Breast epithelium (tissue), 3 donors: ENCODE data around the gene VSTM2L.

Experiments used
- POLR2AphosphoS5 ChIP-seq, 3 donors: sonication (generic); formaldehyde crosslinking; IDR thresholded peaks; one replicate each; pipeline ENCODE4 v1.6.1; 2017; ENCODE audit warnings: antibody characterized with exemption in 3 of 3
- TF ChIP-seq, protein P1 (sequence below), 3 donors: fragments of 450-650 bp; IDR thresholded peaks; one replicate each; pipeline ENCODE4 v1.5.1; 2016 to 2017; ENCODE audit warnings: antibody characterized with exemption in 3 of 3, mild to moderate bottlenecking in 3 of 3, moderate library complexity in 3 of 3

DNA sequence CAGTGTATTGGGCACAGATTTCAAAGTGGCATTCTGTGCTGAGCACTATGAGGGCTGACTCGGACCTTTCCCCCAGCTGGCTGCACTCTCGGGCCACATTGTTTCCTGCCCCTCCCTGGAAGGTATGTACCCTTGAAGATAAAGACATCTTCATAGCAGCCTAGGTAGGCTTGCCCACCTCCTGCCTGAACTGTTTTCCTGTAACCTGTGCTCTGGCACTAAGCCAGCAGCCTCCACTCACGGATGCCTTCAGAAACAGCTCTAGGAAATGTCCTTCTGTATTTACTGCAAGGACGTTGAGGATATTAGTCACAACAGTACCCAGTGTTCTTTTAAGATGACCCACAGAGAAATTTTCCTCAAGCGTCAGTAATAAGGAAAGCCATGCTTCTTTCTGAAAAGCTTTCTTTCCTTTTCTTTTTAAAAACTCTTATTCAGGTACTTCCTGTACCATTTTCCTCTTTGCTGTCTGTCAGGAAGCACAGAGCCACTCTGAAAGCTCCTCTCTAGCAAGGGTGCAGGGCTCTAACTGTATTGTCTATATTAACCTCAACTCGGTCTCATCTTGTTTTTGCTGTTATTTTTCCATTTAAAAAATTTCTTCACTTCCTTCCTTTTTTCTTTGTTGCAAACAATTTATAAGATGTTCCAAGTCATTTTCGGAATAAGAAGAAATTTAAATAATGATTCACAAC, 86.8 kb downstream of the VSTM2L start:
- TF ChIP-seq, protein P1, sequence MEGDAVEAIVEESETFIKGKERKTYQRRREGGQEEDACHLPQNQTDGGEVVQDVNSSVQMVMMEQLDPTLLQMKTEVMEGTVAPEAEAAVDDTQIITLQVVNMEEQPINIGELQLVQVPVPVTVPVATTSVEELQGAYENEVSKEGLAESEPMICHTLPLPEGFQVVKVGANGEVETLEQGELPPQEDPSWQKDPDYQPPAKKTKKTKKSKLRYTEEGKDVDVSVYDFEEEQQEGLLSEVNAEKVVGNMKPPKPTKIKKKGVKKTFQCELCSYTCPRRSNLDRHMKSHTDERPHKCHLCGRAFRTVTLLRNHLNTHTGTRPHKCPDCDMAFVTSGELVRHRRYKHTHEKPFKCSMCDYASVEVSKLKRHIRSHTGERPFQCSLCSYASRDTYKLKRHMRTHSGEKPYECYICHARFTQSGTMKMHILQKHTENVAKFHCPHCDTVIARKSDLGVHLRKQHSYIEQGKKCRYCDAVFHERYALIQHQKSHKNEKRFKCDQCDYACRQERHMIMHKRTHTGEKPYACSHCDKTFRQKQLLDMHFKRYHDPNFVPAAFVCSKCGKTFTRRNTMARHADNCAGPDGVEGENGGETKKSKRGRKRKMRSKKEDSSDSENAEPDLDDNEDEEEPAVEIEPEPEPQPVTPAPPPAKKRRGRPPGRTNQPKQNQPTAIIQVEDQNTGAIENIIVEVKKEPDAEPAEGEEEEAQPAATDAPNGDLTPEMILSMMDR (IDR thresholded peaks at IDR 0.05), result no peak
- no peak for TF ChIP-seq POLR2AphosphoS5 (IDR thresholded peaks at IDR 0.05)
